ENCODE results near the gene ANO1. TPM values are rescaled to one million over a fixed set of nuclear protein-coding genes. Genes with fewer than 3 reads are reported as not detected.

ANO1 gene
- total RNA-seq, 1 donor from 2014 or later, result 244 TPM

DNA sequence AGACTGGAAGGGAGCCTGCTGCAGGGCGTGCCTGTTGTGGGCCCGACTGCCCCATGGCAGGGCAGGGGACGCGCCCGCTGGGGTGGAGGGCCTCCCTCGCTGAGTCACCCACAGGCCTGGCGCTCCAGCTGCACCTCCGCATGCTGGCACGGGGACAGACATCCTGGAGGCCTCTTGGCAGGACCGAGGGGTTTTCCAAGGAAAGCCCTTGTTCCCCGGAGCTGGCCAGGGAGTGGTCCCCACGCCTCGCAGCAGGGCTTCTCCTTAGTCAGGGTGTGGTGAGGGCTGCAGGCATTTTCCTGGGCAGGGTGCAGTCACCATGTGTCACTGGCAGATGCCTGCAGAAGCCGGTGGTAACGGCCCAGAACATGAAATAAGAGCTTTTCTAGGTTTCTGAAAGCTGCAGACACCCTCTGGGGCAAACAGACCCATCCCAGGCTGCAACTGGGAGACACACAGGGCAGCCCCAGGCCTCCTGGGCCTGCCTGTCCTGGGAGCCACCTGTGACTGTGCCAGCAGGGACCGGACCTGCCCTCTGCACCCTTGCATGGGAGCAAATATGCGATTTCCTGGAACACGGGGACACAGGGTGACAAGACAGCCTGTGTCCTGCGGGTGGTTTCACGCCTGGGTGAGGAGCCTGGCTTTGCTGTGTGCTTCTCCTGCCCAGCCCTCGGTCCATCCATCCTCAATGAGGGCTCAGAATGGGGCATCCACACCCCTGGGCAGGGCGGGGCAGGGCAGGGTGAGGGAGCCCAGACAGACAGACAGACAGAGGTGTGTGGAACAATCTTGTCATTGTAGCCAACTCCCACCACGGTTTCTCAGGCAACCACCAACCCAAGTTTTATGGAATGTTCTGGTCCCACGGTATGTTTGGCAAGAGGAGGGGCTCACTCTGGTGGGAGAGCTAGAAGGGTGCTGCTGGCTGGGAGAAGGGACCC lies 81.8 kb downstream of the ANO1 start:
- H3K4me1 ChIP-seq, result no peaks in the 10 kb centered on the region
- H3K36me3 ChIP-seq, result peaks cover 41 to 84% of the 10 kb centered on the region in 2 donors
- no peaks in the 10 kb centered on the region for H3K27me3 ChIP-seq
- TF ChIP-seq, protein P1, sequence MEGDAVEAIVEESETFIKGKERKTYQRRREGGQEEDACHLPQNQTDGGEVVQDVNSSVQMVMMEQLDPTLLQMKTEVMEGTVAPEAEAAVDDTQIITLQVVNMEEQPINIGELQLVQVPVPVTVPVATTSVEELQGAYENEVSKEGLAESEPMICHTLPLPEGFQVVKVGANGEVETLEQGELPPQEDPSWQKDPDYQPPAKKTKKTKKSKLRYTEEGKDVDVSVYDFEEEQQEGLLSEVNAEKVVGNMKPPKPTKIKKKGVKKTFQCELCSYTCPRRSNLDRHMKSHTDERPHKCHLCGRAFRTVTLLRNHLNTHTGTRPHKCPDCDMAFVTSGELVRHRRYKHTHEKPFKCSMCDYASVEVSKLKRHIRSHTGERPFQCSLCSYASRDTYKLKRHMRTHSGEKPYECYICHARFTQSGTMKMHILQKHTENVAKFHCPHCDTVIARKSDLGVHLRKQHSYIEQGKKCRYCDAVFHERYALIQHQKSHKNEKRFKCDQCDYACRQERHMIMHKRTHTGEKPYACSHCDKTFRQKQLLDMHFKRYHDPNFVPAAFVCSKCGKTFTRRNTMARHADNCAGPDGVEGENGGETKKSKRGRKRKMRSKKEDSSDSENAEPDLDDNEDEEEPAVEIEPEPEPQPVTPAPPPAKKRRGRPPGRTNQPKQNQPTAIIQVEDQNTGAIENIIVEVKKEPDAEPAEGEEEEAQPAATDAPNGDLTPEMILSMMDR (IDR thresholded peaks at IDR 0.05), result no peak
- peak overlapping the region; percentile 39 to 67 for H3K27ac ChIP-seq
- no peaks in the 10 kb centered on the region for H3K9me3 ChIP-seq
- DNase-seq (ENCODE audit: low spot score in 2 of 2), result peak; percentile 37 to 88
- no peak overlapping the region for H3K4me3 ChIP-seq
- intact Hi-C loops (cut with DNase I), result no loop called here

DNA sequence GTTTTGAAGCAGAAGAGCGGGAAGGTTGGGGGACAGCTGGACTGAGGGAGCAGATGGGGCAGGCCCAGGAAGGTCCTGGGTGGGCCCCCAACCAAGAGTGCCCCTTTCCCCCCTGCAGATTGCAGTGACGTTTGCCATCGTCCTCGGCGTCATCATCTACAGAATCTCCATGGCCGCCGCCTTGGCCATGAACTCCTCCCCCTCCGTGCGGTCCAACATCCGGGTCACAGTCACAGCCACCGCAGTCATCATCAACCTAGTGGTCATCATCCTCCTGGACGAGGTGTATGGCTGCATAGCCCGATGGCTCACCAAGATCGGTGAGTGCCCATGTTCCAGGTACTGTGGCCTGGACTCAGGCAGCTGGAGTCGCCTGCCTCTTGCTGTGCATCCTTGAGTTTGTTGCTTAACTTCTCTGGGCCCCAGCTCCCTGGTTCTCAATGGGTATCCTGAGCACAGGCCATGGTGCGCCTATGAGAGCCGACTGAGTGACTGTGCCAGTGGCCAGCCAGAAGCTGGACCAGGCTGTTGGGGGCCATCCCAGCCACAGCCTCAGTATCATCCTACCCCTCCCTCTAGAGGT lies 83.0 kb downstream of the ANO1 start:
- intact Hi-C loops (cut with DNase I), result no loop called here
- Histone ChIP-seq H3K4me3 (no peak overlapping the region), H3K27ac (no peak overlapping the region), H3K9me3 (no peaks in the 10 kb centered on the region), H3K27me3 (no peaks in the 10 kb centered on the region), H3K36me3 (peaks cover 48 to 84% of the 10 kb centered on the region in 2 donors), H3K4me1 (no peaks in the 10 kb centered on the region)
- DNase-seq (ENCODE audit: low spot score in 2 of 2), result no peak
- TF ChIP-seq, protein P1 (IDR thresholded peaks at IDR 0.05), result no peak

DNA sequence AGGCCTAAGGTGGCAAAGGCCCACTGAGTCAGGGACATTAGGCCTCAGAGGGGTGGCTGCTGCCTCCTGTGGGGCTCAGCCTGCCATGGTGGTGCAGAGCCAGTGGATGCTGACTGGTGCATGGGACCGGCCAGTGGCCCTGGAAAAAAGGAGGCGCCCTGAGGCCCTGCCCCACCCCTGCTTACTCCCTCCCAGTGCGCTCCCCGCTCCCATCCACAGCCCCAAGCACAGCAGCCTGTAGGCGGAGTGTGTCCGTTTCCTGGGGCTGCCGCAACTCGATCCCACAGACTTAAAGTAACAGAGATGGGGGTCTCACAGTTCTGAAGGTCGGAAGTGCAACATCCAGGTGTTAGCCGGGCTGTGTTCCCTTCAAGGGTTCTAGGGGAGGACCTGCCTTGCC lies 86.6 kb downstream of the ANO1 start:
- Histone ChIP-seq H3K4me3 (no peak overlapping the region), H3K27me3 (no peaks in the 10 kb centered on the region), H3K9me3 (no peaks in the 10 kb centered on the region), H3K27ac (no peak overlapping the region), H3K36me3 (peaks cover 62 to 96% of the 10 kb centered on the region in 2 donors), H3K4me1 (no peaks in the 10 kb centered on the region)
- intact Hi-C loops (cut with DNase I), result no loop called here
- TF ChIP-seq, protein P1 (IDR thresholded peaks at IDR 0.05), result no peak
- DNase-seq (ENCODE audit: low spot score in 2 of 2), result no peak

DNA sequence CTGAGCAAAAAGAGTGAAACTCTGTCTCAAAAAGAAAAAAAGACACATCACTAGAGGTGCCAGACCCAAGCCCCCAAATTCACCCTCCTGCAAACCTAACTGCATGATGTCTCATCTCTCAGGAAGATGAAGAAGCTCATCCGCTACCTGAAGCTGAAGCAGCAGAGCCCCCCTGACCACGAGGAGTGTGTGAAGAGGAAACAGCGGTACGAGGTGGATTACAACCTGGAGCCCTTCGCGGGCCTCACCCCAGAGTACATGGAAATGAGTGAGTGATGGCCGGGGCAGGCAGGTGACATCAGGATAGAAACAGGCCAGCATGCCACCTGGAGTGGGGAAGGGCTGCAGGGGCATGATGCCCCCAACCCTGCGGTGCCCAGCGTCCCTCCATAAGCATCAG lies 89.0 kb downstream of the ANO1 start:
- TF ChIP-seq, protein P1 (IDR thresholded peaks at IDR 0.05), result no peak
- no peaks in the 10 kb centered on the region for H3K9me3 ChIP-seq
- H3K4me1 ChIP-seq, result no peaks in the 10 kb centered on the region
- intact Hi-C loops (cut with DNase I), result no loop called here
- no peak overlapping the region for H3K4me3 ChIP-seq
- no peak for DNase-seq (ENCODE audit: low spot score in 2 of 2)
- no peak overlapping the region for H3K27ac ChIP-seq
- H3K36me3 ChIP-seq, result peaks cover 72 to 100% of the 10 kb centered on the region in 2 donors
- no peaks in the 10 kb centered on the region for H3K27me3 ChIP-seq

DNA sequence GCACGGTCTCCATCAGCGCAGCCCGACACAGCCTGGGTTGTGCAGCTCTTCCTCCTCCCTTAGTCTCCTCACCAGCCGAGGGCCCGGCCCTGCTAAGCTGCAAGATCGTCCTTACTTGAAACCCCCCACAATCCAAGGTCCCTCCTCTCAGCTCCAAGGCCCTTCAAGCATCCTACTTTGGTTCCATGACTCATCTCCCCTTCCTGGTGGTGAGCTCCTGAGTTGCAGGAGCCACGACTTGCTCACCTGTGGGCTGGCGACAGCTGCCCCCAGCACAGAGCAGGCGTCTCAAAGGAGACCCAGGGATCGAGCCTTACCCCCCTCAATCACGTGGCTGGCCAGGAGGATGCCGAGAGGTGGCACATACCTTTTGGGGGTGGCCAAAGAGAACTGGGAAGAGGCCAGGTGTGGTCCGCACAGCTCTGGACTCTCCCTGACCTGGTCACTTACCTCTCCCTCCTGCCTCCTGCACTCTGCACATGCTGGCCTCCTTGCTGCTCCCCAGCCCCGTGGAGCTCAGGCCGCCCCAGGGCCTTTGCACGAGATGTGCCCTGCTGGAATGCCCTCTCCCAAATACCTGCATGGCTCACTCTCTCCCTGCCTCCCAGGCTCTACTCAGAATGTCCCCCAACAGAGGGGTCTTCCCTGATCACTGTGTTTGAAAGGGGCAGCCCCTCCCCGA lies 89.7 kb downstream of the ANO1 start:
- intact Hi-C loops (cut with DNase I), result no loop called here
- DNase-seq (ENCODE audit: low spot score in 2 of 2), result no peak
- TF ChIP-seq, protein P1 (IDR thresholded peaks at IDR 0.05), result no peak

More for the DNA sequence above, 89.7 kb downstream of the ANO1 start:
- peaks cover 66 to 98% of the 10 kb centered on the region in 2 donors for H3K36me3 ChIP-seq
- H3K4me1 ChIP-seq, result no peaks in the 10 kb centered on the region
- H3K27ac ChIP-seq, result no peak overlapping the region
- no peaks in the 10 kb centered on the region for H3K27me3 ChIP-seq
- no peaks in the 10 kb centered on the region for H3K9me3 ChIP-seq
- H3K4me3 ChIP-seq, result no peak overlapping the region

Measured in ascending aorta (tissue), 2 donors.